Neural cell (in vitro differentiated cells): ENCODE measurements around the gene PTPRG. TPM values are rescaled to one million over a fixed set of nuclear protein-coding genes. Genes with fewer than 3 reads are reported as not detected.
A peak's percentile ranks its signal among the peaks of the same experiment; 100 is the strongest.

Experiments used
- H2AFZ ChIP-seq: fragments of 200-600, 300-800 bp; sonication (generic), shearing (Covaris generic); 2 replicates; pipeline ENCODE4 v1.6.0; 2014; ENCODE audit warnings: low read depth, mild to moderate bottlenecking, antibody characterized with exemption, low read length, moderate library complexity
- H3F3A ChIP-seq: fragments of 200-600 bp; shearing (Covaris generic); 2 replicates; pipeline ENCODE4 v1.6.1; 2016; ENCODE audit warnings: mild to moderate bottlenecking, moderate library complexity, mixed read lengths, antibody characterized with exemption, low read length; ENCODE audit not compliant: insufficient read depth, poor library complexity, severe bottlenecking
- H3K27ac ChIP-seq: fragments of 200-600, 300-800 bp; sonication (generic), shearing (Covaris generic); 2 replicates; pipeline ENCODE4 v1.5.1; 2014; ENCODE audit warnings: mild to moderate bottlenecking, low read length, moderate library complexity
- H3K27me3 ChIP-seq: fragments of 300-800, 200-600 bp; sonication (generic), shearing (Covaris generic); 2 replicates; pipeline ENCODE4 v1.6.0; 2014; ENCODE audit warnings: mild to moderate bottlenecking, low read depth, low read length, moderate library complexity; ENCODE audit not compliant: insufficient read depth
- H3K36me3 ChIP-seq: fragments of 300-800, 200-600 bp; sonication (generic), shearing (Covaris generic); 2 replicates; pipeline ENCODE4 v1.5.1; 2014; ENCODE audit warnings: mild to moderate bottlenecking, antibody characterized with exemption, low read length, moderate library complexity; ENCODE audit not compliant: insufficient read depth
- H3K4me2 ChIP-seq: fragments of 300-800, 200-600 bp; sonication (generic), shearing (Covaris generic); 2 replicates; pipeline ENCODE4 v1.6.0; 2014; ENCODE audit warnings: mild to moderate bottlenecking, low read length
- H3K4me3 ChIP-seq: fragments of 300-800, 200-600 bp; sonication (generic), shearing (Covaris generic); 2 replicates; pipeline ENCODE4 v1.5.1; 2014; ENCODE audit warnings: mild to moderate bottlenecking, low read length, moderate library complexity
- H3K79me2 ChIP-seq: fragments of 200-600 bp; shearing (Covaris generic); replicated peaks from 2 replicates; pipeline ENCODE4 v1.6.0; 2014; ENCODE audit warnings: mild to moderate bottlenecking, low read length, moderate library complexity; ENCODE audit not compliant: insufficient read depth
- H3K9ac ChIP-seq: fragments of 300-800, 200-600 bp; sonication (generic), shearing (Covaris generic); 2 replicates; pipeline ENCODE4 v1.6.1; 2016; ENCODE audit warnings: mild to moderate bottlenecking, low read length, mixed read lengths
- H3K9me2 ChIP-seq: fragments of 200-600 bp; shearing (Covaris generic); 2 replicates; pipeline ENCODE4 v1.6.1; 2016; ENCODE audit warnings: mild to moderate bottlenecking, low read length, mixed read lengths; ENCODE audit not compliant: insufficient read depth
- H3K9me3 ChIP-seq: fragments of 200-600, 300-800 bp; sonication (generic), shearing (Covaris generic); 2 replicates; pipeline ENCODE4 v1.6.1; 2016; ENCODE audit warnings: mild to moderate bottlenecking, mixed run types, low read length, moderate library complexity, mixed read lengths
- H4K20me1 ChIP-seq: fragments of 200-600 bp; shearing (Covaris generic); 2 replicates; pipeline ENCODE4 v1.6.1; 2016; ENCODE audit warnings: mild to moderate bottlenecking, mixed run types; ENCODE audit not compliant: insufficient read depth
- CTCF ChIP-seq: fragments of 450-650 bp; IDR thresholded peaks from 2 replicates; pipeline ENCODE4 v1.5.1; 2014; ENCODE audit warnings: antibody characterized with exemption, mild to moderate bottlenecking, moderate library complexity; ENCODE audit not compliant: poor library complexity, severe bottlenecking
- EP300 ChIP-seq: fragments of 450-650 bp; conservative IDR thresholded peaks from 2 replicates; pipeline ENCODE4 v1.6.1; 2014; ENCODE audit warnings: antibody characterized with exemption, mild to moderate bottlenecking, moderate library complexity; ENCODE audit not compliant: poor library complexity, severe bottlenecking
- EZH2 ChIP-seq: fragments of 200-600, 300-800 bp; shearing (Covaris generic), sonication (generic); IDR thresholded peaks from 2 replicates; pipeline ENCODE4 v1.6.1; 2014; ENCODE audit warnings: antibody characterized with exemption, low read length, borderline replicate concordance, mild to moderate bottlenecking; ENCODE audit not compliant: insufficient read depth, poor library complexity, severe bottlenecking
- MXI1 ChIP-seq: fragments of 450-650 bp; conservative IDR thresholded peaks from 2 replicates; pipeline ENCODE4 v1.6.1; 2014; ENCODE audit warnings: antibody characterized with exemption, mild to moderate bottlenecking; ENCODE audit not compliant: poor library complexity, severe bottlenecking
- POLR2AphosphoS5 ChIP-seq: IDR thresholded peaks from 2 replicates; pipeline ENCODE4 v1.6.1; 2012
- RAD21 ChIP-seq: fragments of 450-650 bp; conservative IDR thresholded peaks from 2 replicates; pipeline ENCODE4 v1.6.1; 2014; ENCODE audit warnings: antibody characterized with exemption, mild to moderate bottlenecking, moderate library complexity
- REST ChIP-seq: IDR thresholded peaks from 2 replicates; pipeline ENCODE4 v1.6.1; 2012; ENCODE audit warnings: borderline replicate concordance
- SMC3 ChIP-seq: fragments of 450-650 bp; conservative IDR thresholded peaks from 2 replicates; pipeline ENCODE4 v1.6.1; 2014; ENCODE audit warnings: antibody characterized with exemption, mild to moderate bottlenecking, moderate library complexity; ENCODE audit not compliant: poor library complexity
- TAF1 ChIP-seq: IDR thresholded peaks from 2 replicates; pipeline ENCODE4 v1.6.1; 2012; ENCODE audit warnings: low read depth
- polyA plus RNA-seq: library from polyadenylated mRNA; depleted of rRNA; stranded (reverse); fragments of >200 nt; gene quantifications from 2 replicates; pipeline ENCODE4 v1.2.3, GENCODE V29; 2014

Gene PTPRG
- polyA plus RNA-seq, 1 donor from 2014 or later: 33.1 TPM

- no peaks in the 10 kb centered on the region for H3K27me3 ChIP-seq
- no peak overlapping the region for H3K4me2 ChIP-seq
- H3K27ac ChIP-seq: peak overlapping the region; percentile 33
- H3K9me2 ChIP-seq: no peaks in the 10 kb centered on the region
- no peaks in the 10 kb centered on the region for H4K20me1 ChIP-seq
- H2AFZ ChIP-seq: no peak overlapping the region
- TF ChIP-seq TAF1: no peak
- H3K9ac ChIP-seq: peak overlapping the region; percentile 1
- no peaks in the 10 kb centered on the region for H3K79me2 ChIP-seq
- H3F3A ChIP-seq: no peaks in the 10 kb centered on the region
- H3K9me3 ChIP-seq: no peaks in the 10 kb centered on the region
- no peaks in the 10 kb centered on the region for H3K36me3 ChIP-seq
- no peak overlapping the region for H3K4me3 ChIP-seq
Measured at GRCh38 chr3:61865466-61866152, 304.2 kb downstream of the PTPRG start.

GRCh38 chr3:61866153-61866542, 304.8 kb downstream of the PTPRG start:
- no peaks in the 10 kb centered on the region for H4K20me1 ChIP-seq
- peak overlapping the region; percentile 1 for H3K9ac ChIP-seq
- H3K79me2 ChIP-seq: no peaks in the 10 kb centered on the region
- no peaks in the 10 kb centered on the region for H3K9me3 ChIP-seq
- no peaks in the 10 kb centered on the region for H3K36me3 ChIP-seq
- H3K4me2 ChIP-seq: no peak overlapping the region
- no peak overlapping the region for H3K4me3 ChIP-seq
- H3K27ac ChIP-seq: peak overlapping the region; percentile 33
- H3K27me3 ChIP-seq: no peaks in the 10 kb centered on the region
- peak; percentile 17 for TF ChIP-seq POLR2AphosphoS5
- TF ChIP-seq RAD21: no peak
- no peak overlapping the region for H2AFZ ChIP-seq
- no peaks in the 10 kb centered on the region for H3F3A ChIP-seq
- no peaks in the 10 kb centered on the region for H3K9me2 ChIP-seq

- TF ChIP-seq POLR2AphosphoS5 (no peak), MXI1 (no peak), CTCF (no peak), EP300 (no peak), RAD21 (no peak), REST (no peak), EZH2 (no peak), TAF1 (no peak), SMC3 (no peak)
- Histone ChIP-seq H2AFZ (no peak overlapping the region), H3K79me2 (no peaks in the 10 kb centered on the region), H3F3A (no peaks in the 10 kb centered on the region), H3K27me3 (no peaks in the 10 kb centered on the region), H3K9me2 (no peaks in the 10 kb centered on the region), H3K27ac (no peak overlapping the region), H3K4me3 (no peak overlapping the region), H4K20me1 (no peaks in the 10 kb centered on the region), H3K36me3 (no peaks in the 10 kb centered on the region), H3K9me3 (no peaks in the 10 kb centered on the region), H3K4me2 (no peak overlapping the region), H3K9ac (no peak overlapping the region)
Measured at GRCh38 chr3:61866961-61867461, 305.6 kb downstream of the PTPRG start.
